ENCODE data around the gene NDUFA6.

NDUFA6 gene

GRCh38 chr22:42050641-42051180 is 39.9 kb downstream of the NDUFA6 start:
- TF ChIP-seq, protein P1, sequence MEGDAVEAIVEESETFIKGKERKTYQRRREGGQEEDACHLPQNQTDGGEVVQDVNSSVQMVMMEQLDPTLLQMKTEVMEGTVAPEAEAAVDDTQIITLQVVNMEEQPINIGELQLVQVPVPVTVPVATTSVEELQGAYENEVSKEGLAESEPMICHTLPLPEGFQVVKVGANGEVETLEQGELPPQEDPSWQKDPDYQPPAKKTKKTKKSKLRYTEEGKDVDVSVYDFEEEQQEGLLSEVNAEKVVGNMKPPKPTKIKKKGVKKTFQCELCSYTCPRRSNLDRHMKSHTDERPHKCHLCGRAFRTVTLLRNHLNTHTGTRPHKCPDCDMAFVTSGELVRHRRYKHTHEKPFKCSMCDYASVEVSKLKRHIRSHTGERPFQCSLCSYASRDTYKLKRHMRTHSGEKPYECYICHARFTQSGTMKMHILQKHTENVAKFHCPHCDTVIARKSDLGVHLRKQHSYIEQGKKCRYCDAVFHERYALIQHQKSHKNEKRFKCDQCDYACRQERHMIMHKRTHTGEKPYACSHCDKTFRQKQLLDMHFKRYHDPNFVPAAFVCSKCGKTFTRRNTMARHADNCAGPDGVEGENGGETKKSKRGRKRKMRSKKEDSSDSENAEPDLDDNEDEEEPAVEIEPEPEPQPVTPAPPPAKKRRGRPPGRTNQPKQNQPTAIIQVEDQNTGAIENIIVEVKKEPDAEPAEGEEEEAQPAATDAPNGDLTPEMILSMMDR (IDR thresholded peaks at IDR 0.05) = no peak

DNA sequence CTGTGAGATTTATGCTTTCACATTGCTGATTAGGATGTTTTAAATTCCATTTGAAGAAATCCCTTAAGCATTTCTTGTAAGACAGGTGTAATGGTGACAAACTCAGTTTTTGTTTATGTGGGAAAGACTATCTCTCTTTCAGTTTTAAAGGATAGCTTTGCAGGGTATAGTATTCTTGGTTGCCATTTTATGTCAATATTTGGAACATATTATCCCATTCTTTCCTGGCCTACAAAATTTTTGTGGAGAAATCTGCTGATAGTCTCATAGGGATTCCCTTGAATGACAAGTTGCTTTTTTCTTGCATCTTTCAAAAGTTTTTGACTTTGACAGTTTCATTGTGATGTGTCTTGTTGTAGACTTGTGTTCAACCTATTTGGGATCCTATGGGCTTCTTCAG is 48.8 kb downstream of the NDUFA6 start:
- TF ChIP-seq, protein P1 (IDR thresholded peaks at IDR 0.05) = no peak

DNA sequence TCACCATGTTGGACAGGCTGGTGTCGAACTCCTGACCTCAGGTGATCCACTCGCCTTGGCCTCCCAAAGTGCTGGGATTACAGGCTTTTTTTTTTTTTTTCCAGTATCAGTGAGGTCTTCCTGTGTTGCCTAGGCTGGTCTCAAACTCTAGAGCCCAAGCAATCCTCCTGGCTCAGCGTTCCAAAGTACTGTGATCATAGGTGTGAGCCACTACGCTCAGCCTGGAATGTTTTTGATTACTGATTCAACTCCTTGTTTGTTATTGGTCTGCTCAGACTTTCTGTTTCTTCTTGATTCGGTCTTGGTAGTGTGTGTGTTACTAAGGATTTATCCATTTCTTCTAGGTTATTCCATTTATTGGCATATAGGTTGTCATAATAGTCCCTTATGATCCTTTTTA is 51.3 kb downstream of the NDUFA6 start:
- TF ChIP-seq, protein P1 (IDR thresholded peaks at IDR 0.05) = no peak

Data from LNCAP (cell line).